BE2C (cell line): ENCODE data around the gene HSDL1.
"Not testable (repeated sequence)": the region's sequence is repeated elsewhere in the genome, so short reads cannot be mapped to it uniquely, and the experiment has no call there.

Experiments used
- DNase-seq: peaks from one replicate; pipeline ENCODE4 v3.0.0-alpha.2; 2020
- H3K27me3 ChIP-seq: fragments of 250-450 bp; sonication (Bioruptor Pico); 2 replicates; pipeline ENCODE4 v1.5.1; 2020; ENCODE audit warnings: mild to moderate bottlenecking
- H3K36me3 ChIP-seq: fragments of 250-450 bp; sonication (Bioruptor Pico); 2 replicates; pipeline ENCODE4 v1.5.1; 2020; ENCODE audit warnings: mild to moderate bottlenecking
- H3K4me1 ChIP-seq: fragments of 250-450 bp; sonication (Bioruptor Pico); 2 replicates; pipeline ENCODE4 v1.5.1; 2020
- H3K4me3 ChIP-seq: 2 replicates; pipeline ENCODE4 v1.5.1; 2011; ENCODE audit warnings: low read depth, low read length
- H3K9me3 ChIP-seq: fragments of 250-450 bp; sonication (Bioruptor Pico); 2 replicates; pipeline ENCODE4 v1.5.1; 2020
- TF ChIP-seq, protein P1 (sequence below): IDR thresholded peaks from 2 replicates; pipeline ENCODE4 v1.5.1; 2012; ENCODE audit warnings: mild to moderate bottlenecking, low read depth, low read length

HSDL1 gene

DNA sequence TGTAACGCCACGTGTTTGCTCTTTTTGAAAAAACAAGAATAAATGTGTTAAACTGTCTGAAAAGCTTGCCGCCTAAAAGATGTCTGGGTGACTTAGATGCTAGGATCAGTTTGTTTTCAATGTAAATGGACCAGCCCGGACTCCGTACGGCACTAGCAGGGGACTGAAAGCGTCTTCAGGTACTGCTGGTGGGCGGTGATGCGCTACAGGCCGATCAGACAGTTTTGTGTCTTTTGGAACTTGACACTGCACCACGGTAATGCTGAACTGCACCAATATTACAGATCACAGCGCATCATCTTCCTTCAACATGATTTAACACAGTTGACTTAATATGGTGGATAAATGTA is 27.5 kb downstream of the HSDL1 start:
- DNase-seq: no peak
- TF ChIP-seq, protein P1, sequence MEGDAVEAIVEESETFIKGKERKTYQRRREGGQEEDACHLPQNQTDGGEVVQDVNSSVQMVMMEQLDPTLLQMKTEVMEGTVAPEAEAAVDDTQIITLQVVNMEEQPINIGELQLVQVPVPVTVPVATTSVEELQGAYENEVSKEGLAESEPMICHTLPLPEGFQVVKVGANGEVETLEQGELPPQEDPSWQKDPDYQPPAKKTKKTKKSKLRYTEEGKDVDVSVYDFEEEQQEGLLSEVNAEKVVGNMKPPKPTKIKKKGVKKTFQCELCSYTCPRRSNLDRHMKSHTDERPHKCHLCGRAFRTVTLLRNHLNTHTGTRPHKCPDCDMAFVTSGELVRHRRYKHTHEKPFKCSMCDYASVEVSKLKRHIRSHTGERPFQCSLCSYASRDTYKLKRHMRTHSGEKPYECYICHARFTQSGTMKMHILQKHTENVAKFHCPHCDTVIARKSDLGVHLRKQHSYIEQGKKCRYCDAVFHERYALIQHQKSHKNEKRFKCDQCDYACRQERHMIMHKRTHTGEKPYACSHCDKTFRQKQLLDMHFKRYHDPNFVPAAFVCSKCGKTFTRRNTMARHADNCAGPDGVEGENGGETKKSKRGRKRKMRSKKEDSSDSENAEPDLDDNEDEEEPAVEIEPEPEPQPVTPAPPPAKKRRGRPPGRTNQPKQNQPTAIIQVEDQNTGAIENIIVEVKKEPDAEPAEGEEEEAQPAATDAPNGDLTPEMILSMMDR: no peak

DNA sequence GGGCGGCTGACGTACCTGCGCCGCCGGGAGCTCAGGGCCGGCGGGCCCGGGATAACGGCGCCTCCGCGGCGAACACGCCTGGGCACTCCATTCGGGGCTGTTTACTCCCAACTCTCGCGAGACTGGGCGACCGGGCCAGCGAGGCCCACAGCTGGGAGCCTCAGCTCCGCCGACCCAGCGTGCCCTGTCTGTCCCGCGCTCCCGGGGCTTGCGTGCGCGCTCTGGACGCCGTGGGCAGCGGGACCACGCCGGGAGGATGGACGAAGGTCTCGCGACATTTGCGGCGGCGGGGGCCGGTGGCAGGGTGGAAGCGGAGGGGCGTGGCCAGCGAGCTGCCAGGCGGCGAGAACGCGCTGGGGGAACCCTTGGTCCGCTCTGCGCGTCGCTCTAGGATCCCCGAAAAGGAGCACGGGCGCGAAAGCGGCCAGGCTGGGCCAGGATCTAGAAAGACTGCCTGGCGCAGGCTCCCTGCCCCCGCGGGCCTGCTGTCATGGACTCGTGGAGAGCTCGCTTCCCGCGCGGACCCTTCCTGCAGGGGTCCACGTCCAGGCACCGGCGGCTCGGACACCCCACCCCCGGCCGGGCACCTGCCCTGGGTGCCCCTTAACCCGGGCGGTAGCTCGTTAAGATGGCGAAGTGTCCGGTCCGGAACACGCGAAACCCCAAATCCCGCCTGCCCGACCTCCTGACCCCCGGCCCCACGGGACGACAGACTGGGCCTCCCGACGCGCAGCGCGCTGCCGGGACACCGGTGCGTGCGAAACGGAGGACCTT is 28.1 kb downstream of the HSDL1 start, which contains the start of gene MBTPS1:
MBTPS1 (minus strand) TSS at position 223 of the 774 bp plus-strand sequence. CDS start 15,159 bp downstream, outside the sequence.
- DNase-seq: peak; percentile 99
- Histone ChIP-seq H3K9me3 (no peaks in the 10 kb centered on the region), H3K4me3 (peak within 1 kb of the TSS; percentile 89), H3K36me3 (no peaks in the 10 kb centered on the region), H3K27me3 (no peaks in the 10 kb centered on the region), H3K4me1 (no peaks in the 10 kb centered on the region)
- TF ChIP-seq, protein P1: no peak

More for the DNA sequence above, 27.5 kb downstream of the HSDL1 start:
- Histone ChIP-seq H3K36me3 (no peaks in the 10 kb centered on the region), H3K4me3 (peak overlapping the region; percentile 89), H3K4me1 (no peaks in the 10 kb centered on the region), H3K9me3 (no peaks in the 10 kb centered on the region), H3K27me3 (no peaks in the 10 kb centered on the region)

DNA sequence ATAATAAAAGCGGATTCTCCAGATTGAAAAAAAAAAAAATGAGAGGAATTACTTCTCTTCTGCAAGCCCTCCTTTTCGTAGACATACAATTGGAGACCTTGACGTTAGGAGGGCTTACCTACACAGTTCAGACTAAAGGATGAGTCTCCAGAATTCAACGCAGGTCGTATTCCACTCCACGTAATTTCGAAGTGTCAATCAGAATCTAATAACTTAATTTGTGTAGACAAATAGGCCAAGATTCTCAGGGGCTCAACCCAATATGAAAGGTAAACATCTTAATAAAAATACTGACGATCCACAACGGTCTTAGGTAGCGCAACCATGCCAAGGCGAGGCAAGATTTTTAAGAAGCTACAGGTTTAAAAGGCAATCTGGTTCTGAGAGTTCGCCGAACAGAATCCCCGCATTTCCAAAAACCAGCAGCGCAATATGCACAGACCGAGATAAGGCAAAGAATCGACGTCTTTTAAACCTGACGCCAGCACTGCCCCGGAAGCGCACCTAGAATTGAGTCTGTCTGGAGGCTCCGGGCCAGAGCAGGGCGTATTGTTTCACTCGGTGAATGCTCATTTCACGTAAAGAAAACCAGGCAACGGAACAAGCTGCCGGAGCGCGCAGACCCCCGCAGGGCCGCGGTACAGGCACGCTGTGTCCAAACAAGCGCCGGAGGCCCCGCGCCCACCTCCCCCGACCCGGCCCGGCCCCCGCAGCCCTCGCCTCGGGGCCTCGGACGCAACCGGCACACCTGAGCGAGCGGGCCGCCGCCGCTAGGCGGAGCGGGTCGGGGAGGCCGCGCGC is 28.9 kb downstream of the HSDL1 start:
- H3K27me3 ChIP-seq: no peaks in the 10 kb centered on the region
- TF ChIP-seq, protein P1: no peak
- DNase-seq: no peak

DNA sequence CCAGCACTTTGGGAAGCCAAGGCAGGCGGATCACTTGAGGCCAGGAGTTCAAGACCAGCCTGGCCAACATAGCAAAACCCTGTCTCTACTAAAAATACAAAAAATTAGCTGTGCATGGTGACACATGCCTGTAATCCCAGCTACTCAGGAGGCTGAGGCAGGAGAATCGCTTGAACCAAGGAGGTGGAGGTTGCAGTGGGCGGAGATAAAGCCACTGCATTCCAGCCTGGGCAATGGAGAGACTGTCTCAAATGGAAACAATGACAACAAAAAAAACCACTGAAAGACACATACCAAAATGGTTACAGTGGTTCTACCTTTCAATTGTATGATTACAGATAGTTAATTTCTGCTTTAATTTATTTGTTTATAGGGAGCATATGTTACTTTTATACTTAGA is 33.0 kb downstream of the HSDL1 start:
- not testable (repeated sequence) for H3K27me3 ChIP-seq, H3K36me3 ChIP-seq, DNase-seq, H3K4me3 ChIP-seq, H3K9me3 ChIP-seq, H3K4me1 ChIP-seq

More for the DNA sequence above, 28.9 kb downstream of the HSDL1 start:
- H3K9me3 ChIP-seq: no peaks in the 10 kb centered on the region
- H3K36me3 ChIP-seq: no peaks in the 10 kb centered on the region; the same call in 1 of the 2 replicates
- peak overlapping the region; percentile 89 for H3K4me3 ChIP-seq
- H3K4me1 ChIP-seq: no peaks in the 10 kb centered on the region

DNA sequence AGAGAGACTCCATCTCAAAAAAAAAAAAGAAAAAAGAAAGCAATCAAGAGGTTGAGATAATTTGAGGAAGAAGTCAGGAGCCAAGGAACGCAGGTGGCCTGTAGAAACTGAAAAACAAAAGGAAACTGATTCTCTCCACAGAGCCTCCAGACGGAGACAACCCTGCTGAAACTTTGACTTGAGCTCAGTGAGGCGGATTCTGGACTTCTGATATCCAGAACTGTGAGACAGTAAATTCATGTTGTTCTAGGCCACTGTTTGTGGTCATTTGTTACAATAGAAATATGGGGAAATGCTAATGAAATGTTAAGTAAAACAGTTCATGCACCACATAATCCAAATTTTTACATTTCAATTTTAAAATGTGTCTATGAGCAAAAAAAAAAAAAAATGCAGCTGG is 33.5 kb downstream of the HSDL1 start:
- no peak overlapping the region for H3K4me3 ChIP-seq
- TF ChIP-seq, protein P1: no peak
- H3K9me3 ChIP-seq: no peaks in the 10 kb centered on the region
- H3K36me3 ChIP-seq: no peaks in the 10 kb centered on the region; the same call in 1 of the 2 replicates
- no peak for DNase-seq
- H3K27me3 ChIP-seq: no peaks in the 10 kb centered on the region
- no peaks in the 10 kb centered on the region for H3K4me1 ChIP-seq

DNA sequence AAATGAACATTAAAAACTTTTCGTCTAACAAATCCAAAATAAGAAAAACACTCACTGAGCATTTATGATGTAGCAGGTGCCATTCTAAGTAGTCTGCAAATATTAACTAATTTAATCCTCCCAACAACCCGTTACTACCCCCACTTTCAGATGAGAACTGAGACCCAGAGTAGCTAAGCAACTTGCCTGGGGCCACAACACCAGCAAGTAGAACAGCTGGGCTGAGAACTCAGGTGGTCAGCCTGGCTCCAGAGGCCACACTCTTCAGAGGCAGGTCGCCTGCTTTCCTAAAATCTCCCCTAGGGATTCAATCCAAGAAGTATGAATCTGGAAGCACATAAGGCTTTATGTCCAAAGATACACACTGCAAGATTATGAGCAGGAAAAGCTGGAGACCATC is 34.5 kb downstream of the HSDL1 start:
- H3K9me3 ChIP-seq: no peaks in the 10 kb centered on the region
- H3K27me3 ChIP-seq: no peaks in the 10 kb centered on the region
- no peak for DNase-seq
- TF ChIP-seq, protein P1: no peak
- H3K4me3 ChIP-seq: no peak overlapping the region
- no peaks in the 10 kb centered on the region; the same call in 1 of the 2 replicates for H3K36me3 ChIP-seq
- no peaks in the 10 kb centered on the region for H3K4me1 ChIP-seq
